ENCODE measurements around the gene GNAI1.

GNAI1 gene

DNA sequence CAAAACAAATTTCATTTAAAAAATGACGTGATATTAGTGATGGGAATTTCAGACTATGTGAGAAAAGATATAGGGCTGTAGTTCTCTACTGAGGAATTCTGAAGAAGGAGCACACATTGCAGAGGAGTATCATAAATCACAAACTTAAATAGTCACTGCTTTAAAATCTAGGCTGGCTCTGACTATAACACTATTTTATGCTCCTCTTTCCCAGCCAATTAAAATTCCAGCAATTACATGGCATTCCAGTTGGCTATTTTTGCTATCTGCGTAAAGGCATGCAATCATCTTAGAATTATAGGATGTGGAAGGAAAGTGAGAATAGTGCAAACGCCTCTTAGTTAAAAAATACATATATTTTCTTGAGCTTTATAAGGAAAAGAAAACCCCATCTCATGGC, 123.1 kb downstream of the GNAI1 start:
- H3K27me3 ChIP-seq (replicated peaks; ENCODE audit: control insufficient read depth, insufficient read depth, low read length), result no peaks in the 10 kb centered on the region
- TF ChIP-seq, protein P1, sequence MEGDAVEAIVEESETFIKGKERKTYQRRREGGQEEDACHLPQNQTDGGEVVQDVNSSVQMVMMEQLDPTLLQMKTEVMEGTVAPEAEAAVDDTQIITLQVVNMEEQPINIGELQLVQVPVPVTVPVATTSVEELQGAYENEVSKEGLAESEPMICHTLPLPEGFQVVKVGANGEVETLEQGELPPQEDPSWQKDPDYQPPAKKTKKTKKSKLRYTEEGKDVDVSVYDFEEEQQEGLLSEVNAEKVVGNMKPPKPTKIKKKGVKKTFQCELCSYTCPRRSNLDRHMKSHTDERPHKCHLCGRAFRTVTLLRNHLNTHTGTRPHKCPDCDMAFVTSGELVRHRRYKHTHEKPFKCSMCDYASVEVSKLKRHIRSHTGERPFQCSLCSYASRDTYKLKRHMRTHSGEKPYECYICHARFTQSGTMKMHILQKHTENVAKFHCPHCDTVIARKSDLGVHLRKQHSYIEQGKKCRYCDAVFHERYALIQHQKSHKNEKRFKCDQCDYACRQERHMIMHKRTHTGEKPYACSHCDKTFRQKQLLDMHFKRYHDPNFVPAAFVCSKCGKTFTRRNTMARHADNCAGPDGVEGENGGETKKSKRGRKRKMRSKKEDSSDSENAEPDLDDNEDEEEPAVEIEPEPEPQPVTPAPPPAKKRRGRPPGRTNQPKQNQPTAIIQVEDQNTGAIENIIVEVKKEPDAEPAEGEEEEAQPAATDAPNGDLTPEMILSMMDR (IDR thresholded peaks at IDR 0.05; ENCODE audit: insufficient read depth, low read length, poor library complexity, severe bottlenecking), result no peak
- no peaks in the 10 kb centered on the region for H3K36me3 ChIP-seq (ENCODE audit: control insufficient read depth, insufficient read depth, low read length)
- no peak for DNase-seq (ENCODE audit: extremely low read depth, insufficient read length)
- no peak overlapping the region for H3K4me3 ChIP-seq (replicated peaks; ENCODE audit: low read depth, low read length)

DNA sequence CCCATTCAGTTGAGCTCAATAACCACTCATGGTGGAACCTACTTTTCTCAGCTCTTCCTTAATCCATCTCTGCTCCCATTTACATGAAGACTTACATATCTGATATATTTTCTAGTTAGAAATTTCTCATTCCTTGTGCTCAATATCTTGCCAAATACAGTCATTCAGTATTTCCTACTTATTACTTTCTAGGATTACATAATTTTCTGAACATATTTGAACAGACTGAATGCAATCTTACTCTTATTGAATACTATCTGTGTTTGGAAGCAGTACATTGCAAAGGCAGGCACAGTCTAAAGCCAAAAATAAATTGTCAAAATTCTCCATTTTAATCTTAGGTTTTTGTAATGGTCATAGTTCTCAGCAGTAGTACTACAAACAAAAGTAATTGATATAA, 126.0 kb downstream of the GNAI1 start:
- TF ChIP-seq, protein P1 (IDR thresholded peaks at IDR 0.05; ENCODE audit: insufficient read depth, low read length, poor library complexity, severe bottlenecking), result no peak
- Histone ChIP-seq H3K27me3 (replicated peaks; ENCODE audit: control insufficient read depth, insufficient read depth, low read length) (no peaks in the 10 kb centered on the region), H3K36me3 (ENCODE audit: control insufficient read depth, insufficient read depth, low read length) (no peaks in the 10 kb centered on the region), H3K4me3 (replicated peaks; ENCODE audit: low read depth, low read length) (no peak overlapping the region)
- DNase-seq (ENCODE audit: extremely low read depth, insufficient read length), result no peak

DNA sequence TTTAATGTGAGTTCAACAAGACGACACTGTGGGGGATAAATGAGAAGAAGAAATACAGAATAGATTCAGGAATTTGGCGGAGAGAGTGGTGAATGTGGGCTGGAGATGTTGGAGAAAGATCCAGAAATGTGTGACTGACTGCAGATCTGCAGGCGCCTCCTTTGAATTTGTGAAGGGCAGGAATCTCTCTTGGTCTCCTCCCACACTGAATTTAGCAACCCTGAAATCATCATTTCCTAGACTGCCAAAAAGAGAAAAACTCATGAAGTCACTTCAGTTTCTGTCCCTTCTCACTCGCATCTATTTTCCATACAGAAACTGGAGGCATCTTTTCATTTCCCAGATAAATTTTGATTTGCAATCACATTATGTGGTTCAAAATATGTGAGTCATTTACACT, 128.7 kb downstream of the GNAI1 start:
- H3K4me3 ChIP-seq (replicated peaks; ENCODE audit: low read depth, low read length), result no peak overlapping the region
- TF ChIP-seq, protein P1 (IDR thresholded peaks at IDR 0.05; ENCODE audit: insufficient read depth, low read length, poor library complexity, severe bottlenecking), result no peak
- no peak for DNase-seq (ENCODE audit: extremely low read depth, insufficient read length)
- H3K36me3 ChIP-seq (ENCODE audit: control insufficient read depth, insufficient read depth, low read length), result no peaks in the 10 kb centered on the region
- no peaks in the 10 kb centered on the region for H3K27me3 ChIP-seq (replicated peaks; ENCODE audit: control insufficient read depth, insufficient read depth, low read length)

DNA sequence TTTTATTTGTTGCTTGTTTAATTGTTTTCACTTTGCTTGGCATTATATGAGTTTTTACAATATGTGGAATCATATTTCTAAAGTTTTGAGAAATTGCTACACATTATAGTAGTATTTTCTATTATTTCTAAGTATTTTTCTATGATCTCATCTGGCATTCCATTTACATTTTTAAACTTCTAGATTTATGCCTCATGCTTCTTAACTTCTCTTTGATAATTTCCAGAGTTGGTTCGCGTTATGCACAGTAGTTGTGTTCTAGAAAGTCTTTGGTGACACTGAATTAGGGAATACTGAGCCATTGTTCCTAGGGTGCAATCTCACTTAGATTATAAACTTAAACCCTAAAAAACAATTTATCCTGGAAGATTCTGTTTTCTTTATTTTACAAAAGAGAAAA, 129.2 kb downstream of the GNAI1 start:
- H3K27me3 ChIP-seq (replicated peaks; ENCODE audit: control insufficient read depth, insufficient read depth, low read length), result no peaks in the 10 kb centered on the region
- DNase-seq (ENCODE audit: extremely low read depth, insufficient read length), result no peak
- H3K36me3 ChIP-seq (ENCODE audit: control insufficient read depth, insufficient read depth, low read length), result no peaks in the 10 kb centered on the region
- no peak overlapping the region for H3K4me3 ChIP-seq (replicated peaks; ENCODE audit: low read depth, low read length)
- TF ChIP-seq, protein P1 (IDR thresholded peaks at IDR 0.05; ENCODE audit: insufficient read depth, low read length, poor library complexity, severe bottlenecking), result no peak

DNA sequence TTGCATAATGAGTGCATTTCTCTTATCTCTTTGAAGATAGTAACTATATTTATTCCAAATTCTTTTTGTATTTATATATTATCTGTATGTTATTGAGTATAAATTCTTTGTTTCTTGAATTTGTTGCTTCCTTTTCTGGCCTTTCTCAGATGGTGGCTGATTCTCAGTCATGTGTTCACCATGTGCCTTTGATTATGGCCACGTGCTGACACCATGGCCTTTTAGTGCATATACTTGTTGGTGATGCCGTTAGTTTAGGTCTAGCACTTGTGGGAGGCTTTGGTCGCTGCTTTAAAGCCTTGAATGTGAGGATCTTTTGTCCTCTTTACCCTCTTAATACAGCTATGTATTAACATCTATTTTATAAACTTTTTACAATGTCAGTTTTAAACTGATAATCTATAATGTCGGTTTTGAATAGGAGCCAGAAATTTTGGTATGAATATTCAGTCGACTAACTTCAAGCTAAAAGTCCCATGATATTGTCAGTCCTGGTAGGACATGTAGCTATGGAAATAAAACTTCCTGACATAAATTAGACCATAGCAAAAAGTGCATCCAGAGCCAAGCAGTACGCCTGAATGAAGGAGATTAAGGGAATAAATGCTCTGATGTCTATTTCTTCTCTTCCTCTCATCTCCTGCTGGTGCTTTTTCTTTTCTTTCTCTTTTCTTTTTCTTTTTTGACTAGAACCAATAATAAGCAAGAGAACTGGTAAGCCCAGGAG, 130.3 kb downstream of the GNAI1 start:
- no peak for DNase-seq (ENCODE audit: extremely low read depth, insufficient read length)
- H3K36me3 ChIP-seq (ENCODE audit: control insufficient read depth, insufficient read depth, low read length), result no peaks in the 10 kb centered on the region
- TF ChIP-seq, protein P1 (IDR thresholded peaks at IDR 0.05; ENCODE audit: insufficient read depth, low read length, poor library complexity, severe bottlenecking), result no peak
- H3K27me3 ChIP-seq (replicated peaks; ENCODE audit: control insufficient read depth, insufficient read depth, low read length), result no peaks in the 10 kb centered on the region
- H3K4me3 ChIP-seq (replicated peaks; ENCODE audit: low read depth, low read length), result no peak overlapping the region

Data from GM06990 (cell line).